GM21515 (cell line): ENCODE measurements around the gene THSD4.

ENCODE experiments used
- ATAC-seq: cut with Tn5 transposase; IDR thresholded peaks from one replicate; pipeline ENCODE4 v1.9.1; 2021; ENCODE audit not compliant: unreplicated experiment

THSD4 gene

GRCh38 chr15:71114887-71115566, at the start of gene THSD4:
Gene THSD4, plus strand, starts transcription at chr15:71115471.
- ATAC-seq, result peak; percentile 80

- no peak for ATAC-seq
Measured at GRCh38 chr15:71066983-71067382, 48.3 kb upstream of the THSD4 start.

- ATAC-seq, result no peak
Measured at GRCh38 chr15:71069693-71070092, 45.6 kb upstream of the THSD4 start.

- no peak for ATAC-seq
Measured at GRCh38 chr15:71071529-71071928, 43.7 kb upstream of the THSD4 start.

GRCh38 chr15:71072423-71072822, 42.8 kb upstream of the THSD4 start:
- no peak for ATAC-seq

GRCh38 chr15:71078506-71079207, 36.6 kb upstream of the THSD4 start:
- ATAC-seq, result no peak

- ATAC-seq, result no peak
Measured at GRCh38 chr15:71079208-71080044, 35.8 kb upstream of the THSD4 start.

GRCh38 chr15:71080166-71080565, 35.1 kb upstream of the THSD4 start:
- no peak for ATAC-seq

GRCh38 chr15:71080705-71081104, 34.6 kb upstream of the THSD4 start:
- ATAC-seq, result no peak

- no peak for ATAC-seq
Measured at GRCh38 chr15:71082803-71083202, 32.5 kb upstream of the THSD4 start.

- ATAC-seq, result no peak
Measured at GRCh38 chr15:71083349-71083748, 31.9 kb upstream of the THSD4 start.

- ATAC-seq, result no peak
Measured at GRCh38 chr15:71084264-71084663, 31.0 kb upstream of the THSD4 start.

- no peak for ATAC-seq
Measured at GRCh38 chr15:71085809-71086208, 29.5 kb upstream of the THSD4 start.

GRCh38 chr15:71088155-71088554, 27.1 kb upstream of the THSD4 start:
- no peak for ATAC-seq

- no peak for ATAC-seq
Measured at GRCh38 chr15:71088683-71089082, 26.6 kb upstream of the THSD4 start.

GRCh38 chr15:71089801-71090200, 25.5 kb upstream of the THSD4 start:
- no peak for ATAC-seq

GRCh38 chr15:71091601-71092000, 23.7 kb upstream of the THSD4 start:
- no peak for ATAC-seq

GRCh38 chr15:71092056-71092600, 23.1 kb upstream of the THSD4 start:
- no peak for ATAC-seq

GRCh38 chr15:71093054-71094024, 21.9 kb upstream of the THSD4 start:
- ATAC-seq, result no peak

GRCh38 chr15:71094137-71094536, 21.1 kb upstream of the THSD4 start:
- no peak for ATAC-seq
